RWPE2 (cell line): Measurements from ENCODE around the gene USP6.
A peak's percentile ranks its signal among the peaks of the same experiment; 100 is the strongest.
"Not testable (repeated sequence)": the region's sequence is repeated elsewhere in the genome, so short reads cannot be mapped to it uniquely, and the experiment has no call there.

Experiments used
- ATAC-seq: fragments of 200-7000 bp; cut with Tn5 transposase; 3 replicates; pipeline ENCODE4 v1.9.1; 2021; ENCODE audit warnings: low read depth
- DNase-seq: peaks from one replicate; pipeline ENCODE4 v3.0.0-alpha.2; 2020; ENCODE audit warnings: low spot score
- H3K27ac ChIP-seq: fragments of 450-650 bp; 2 replicates; pipeline ENCODE4 v1.5.1; 2017; ENCODE audit warnings: mild to moderate bottlenecking; ENCODE audit not compliant: poor library complexity, severe bottlenecking
- H3K27me3 ChIP-seq: fragments of 250-450 bp; sonication (Bioruptor Pico); 2 replicates; pipeline ENCODE4 v1.5.1; 2021; ENCODE audit warnings: mild to moderate bottlenecking, moderate library complexity; ENCODE audit not compliant: insufficient read depth, poor library complexity, severe bottlenecking
- H3K36me3 ChIP-seq: fragments of 250-450 bp; sonication (Bioruptor Pico); 2 replicates; pipeline ENCODE4 v1.5.1; 2020; ENCODE audit warnings: low read depth, mild to moderate bottlenecking, moderate library complexity
- H3K4me1 ChIP-seq: fragments of 250-450 bp; sonication (Bioruptor Pico); 2 replicates; pipeline ENCODE4 v1.5.1; 2021; ENCODE audit warnings: mild to moderate bottlenecking, moderate library complexity; ENCODE audit not compliant: insufficient read depth, poor library complexity, severe bottlenecking
- H3K4me3 ChIP-seq: fragments of 250-450 bp; sonication (Bioruptor Pico); 2 replicates; pipeline ENCODE4 v1.5.1; 2021; ENCODE audit warnings: mild to moderate bottlenecking, moderate library complexity; ENCODE audit not compliant: severe bottlenecking
- H3K9me3 ChIP-seq: fragments of 250-450 bp; sonication (Bioruptor Pico); 2 replicates; pipeline ENCODE4 v1.5.1; 2021; ENCODE audit warnings: mild to moderate bottlenecking, moderate library complexity; ENCODE audit not compliant: severe bottlenecking
- CTCF ChIP-seq: fragments of 450-650 bp; IDR thresholded peaks from one replicate; pipeline ENCODE4 v1.5.1; 2017; ENCODE audit warnings: mild to moderate bottlenecking, moderate library complexity; ENCODE audit not compliant: poor library complexity, severe bottlenecking

Gene USP6

DNA sequence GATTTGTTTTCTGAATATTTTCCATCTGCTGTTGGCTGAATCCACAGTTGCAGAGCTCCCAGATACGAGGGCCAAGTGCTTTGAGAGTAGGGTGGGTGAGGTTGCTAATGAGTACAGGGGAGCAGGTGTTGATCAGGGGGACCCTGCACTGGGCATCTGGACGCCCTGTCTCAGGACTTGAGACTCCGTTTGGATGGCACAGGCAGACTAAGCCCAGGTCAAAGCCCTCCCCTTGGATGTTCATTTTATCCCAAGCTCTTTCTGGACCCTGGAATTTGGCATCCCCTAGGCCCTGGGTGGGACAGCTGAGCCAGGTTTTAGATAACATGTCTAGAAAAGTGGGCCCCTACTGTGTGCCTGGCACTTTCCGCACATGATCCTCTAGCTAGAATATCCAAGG lies 12.1 kb downstream of the USP6 start:
- ATAC-seq, result no peak
- no peaks in the 10 kb centered on the region for H3K36me3 ChIP-seq

DNA sequence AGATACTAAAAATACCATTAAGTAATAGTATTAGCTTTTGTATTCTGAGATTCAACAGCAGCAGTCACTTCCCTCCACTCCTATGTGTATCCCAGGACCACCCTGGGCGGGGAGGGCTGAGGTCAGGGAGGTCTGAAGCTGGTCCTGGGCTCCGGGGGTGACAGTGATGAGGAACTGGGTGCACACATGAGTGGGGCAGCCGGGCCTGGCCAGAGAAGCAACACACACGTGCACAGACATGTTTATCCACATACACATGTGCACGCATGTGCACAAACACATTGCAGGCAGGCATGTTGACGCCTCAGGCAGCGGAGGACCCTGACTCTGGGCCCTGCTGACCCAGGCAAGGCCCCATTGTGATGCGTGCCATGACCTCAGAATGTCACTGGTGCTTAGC lies 12.6 kb downstream of the USP6 start:
- not testable (repeated sequence) for H3K9me3 ChIP-seq, DNase-seq, H3K27ac ChIP-seq, H3K27me3 ChIP-seq, ATAC-seq, H3K4me1 ChIP-seq, H3K4me3 ChIP-seq, H3K36me3 ChIP-seq

More for the DNA sequence above, 12.1 kb downstream of the USP6 start:
- no peak for DNase-seq
- Histone ChIP-seq H3K9me3 (no peaks in the 10 kb centered on the region), H3K27ac (no peak overlapping the region), H3K27me3 (no peaks in the 10 kb centered on the region), H3K4me1 (no peaks in the 10 kb centered on the region), H3K4me3 (no peak overlapping the region)
- TF ChIP-seq CTCF, result no peak

DNA sequence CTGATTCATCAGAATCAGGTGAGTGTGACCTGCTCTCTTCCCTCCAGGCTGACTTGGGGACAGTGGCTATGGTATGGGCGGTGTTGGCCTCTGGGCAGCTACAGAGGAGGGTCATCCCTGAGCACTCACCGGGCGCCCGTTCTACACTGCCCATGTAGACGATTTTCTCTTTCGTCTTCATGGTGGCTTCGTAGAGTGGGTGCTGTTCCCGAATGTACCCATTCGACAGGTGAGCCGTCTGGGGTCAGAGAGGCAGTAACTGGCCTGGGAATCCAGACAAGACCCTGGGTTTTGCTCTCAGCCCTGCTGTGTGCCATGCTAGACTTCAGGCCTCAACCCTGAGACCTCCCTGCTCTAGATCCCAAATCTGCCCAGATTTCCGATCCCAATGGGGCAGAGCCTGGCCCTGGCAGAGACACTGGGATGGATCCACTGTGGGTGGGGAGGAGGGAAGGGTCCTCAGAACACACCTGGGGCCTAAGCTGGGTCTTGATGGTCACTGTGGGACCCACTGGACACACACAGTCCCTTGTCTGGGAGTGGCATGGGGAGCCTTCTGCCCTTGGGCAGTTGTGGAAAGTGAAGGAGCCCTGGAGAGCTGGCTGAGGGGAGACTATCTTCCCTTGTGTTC lies 13.2 kb downstream of the USP6 start:
- Histone ChIP-seq H3K4me3 (no peak overlapping the region), H3K9me3 (no peaks in the 10 kb centered on the region), H3K27me3 (no peaks in the 10 kb centered on the region), H3K36me3 (no peaks in the 10 kb centered on the region), H3K4me1 (no peaks in the 10 kb centered on the region), H3K27ac (no peak overlapping the region)
- ATAC-seq (no peak), DNase-seq (no peak)
- TF ChIP-seq CTCF, result no peak

- not testable (repeated sequence) for H3K4me3 ChIP-seq, H3K4me1 ChIP-seq, H3K27ac ChIP-seq, H3K27me3 ChIP-seq, H3K9me3 ChIP-seq, H3K36me3 ChIP-seq, DNase-seq, ATAC-seq
Measured at GRCh38 chr17:5129770-5130169, 13.9 kb downstream of the USP6 start.

GRCh38 chr17:5130261-5130660 lies 14.4 kb downstream of the USP6 start:
- not testable (repeated sequence) for H3K36me3 ChIP-seq, H3K9me3 ChIP-seq, H3K4me3 ChIP-seq, ATAC-seq, DNase-seq, H3K4me1 ChIP-seq, H3K27ac ChIP-seq, H3K27me3 ChIP-seq

GRCh38 chr17:5130687-5131086 lies 14.9 kb downstream of the USP6 start:
- ATAC-seq, H3K4me3 ChIP-seq, H3K9me3 ChIP-seq, H3K4me1 ChIP-seq, H3K27ac ChIP-seq, H3K36me3 ChIP-seq, H3K27me3 ChIP-seq: not testable (repeated sequence)
- DNase-seq, result peak; percentile 38

- Histone ChIP-seq H3K27ac (no peak overlapping the region), H3K27me3 (no peaks in the 10 kb centered on the region), H3K4me1 (no peaks in the 10 kb centered on the region), H3K36me3 (no peaks in the 10 kb centered on the region), H3K9me3 (no peaks in the 10 kb centered on the region), H3K4me3 (no peak overlapping the region)
- ATAC-seq, result no peak
- DNase-seq, result no peak
- TF ChIP-seq CTCF, result no peak
Measured at GRCh38 chr17:5131146-5131715, 15.4 kb downstream of the USP6 start.

DNA sequence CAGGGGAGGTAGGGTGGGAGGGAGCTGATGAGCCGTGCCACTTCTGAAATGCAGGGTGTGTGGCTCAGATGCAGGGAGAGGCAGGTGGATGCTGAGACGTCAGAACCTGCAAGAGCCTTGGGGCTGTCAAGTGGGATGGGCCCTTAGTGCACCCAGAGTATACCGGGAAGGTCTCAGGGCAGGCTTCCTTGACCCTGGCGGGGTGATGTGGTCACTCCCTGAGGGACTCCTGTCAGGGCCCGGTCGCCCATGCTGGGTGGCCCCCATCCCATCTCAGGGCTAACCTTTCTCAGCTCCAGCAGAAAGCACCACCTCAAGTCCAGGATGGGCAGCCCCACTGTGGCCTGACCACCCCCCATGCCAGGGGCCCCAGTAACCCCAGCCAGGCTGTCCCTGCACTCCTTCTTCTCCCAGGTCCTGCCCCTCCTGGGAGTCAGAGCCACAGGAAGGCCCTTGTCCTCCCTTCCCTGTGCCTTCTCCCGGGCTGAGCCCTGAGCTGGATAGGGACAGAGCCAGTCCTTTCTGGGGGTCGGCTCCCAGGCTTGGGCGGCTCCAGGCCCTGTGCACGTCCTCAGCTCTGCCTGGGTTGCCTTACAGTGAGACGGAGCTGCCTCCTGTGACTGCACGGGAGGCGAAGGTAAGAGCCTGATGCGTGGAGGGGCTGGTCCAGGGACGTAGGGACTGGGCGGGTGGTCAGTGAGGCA lies 16.1 kb downstream of the USP6 start:
- not testable (repeated sequence) for H3K4me1 ChIP-seq, H3K27me3 ChIP-seq, ATAC-seq, H3K36me3 ChIP-seq, H3K4me3 ChIP-seq, H3K9me3 ChIP-seq, H3K27ac ChIP-seq
- DNase-seq, result peak; percentile 46
